Hepatocyte (in vitro differentiated cells): Measurements from ENCODE around the gene MDGA2. TPM values are rescaled to one million over a fixed set of nuclear protein-coding genes. Genes with fewer than 3 reads are reported as not detected.

Source experiments
- DNase-seq: peaks from one replicate; pipeline ENCODE4 v3.0.0-alpha.2; 2016; ENCODE audit warnings: low spot score
- H2AFZ ChIP-seq: fragments of 200-600 bp; sonication (generic); 2 replicates; pipeline ENCODE4 v1.6.0; 2016; ENCODE audit warnings: antibody characterized with exemption, mild to moderate bottlenecking
- H3K27ac ChIP-seq: fragments of 200-600 bp; sonication (generic); 2 replicates; pipeline ENCODE4 v1.5.1; 2016; ENCODE audit warnings: mild to moderate bottlenecking
- H3K27me3 ChIP-seq: fragments of 200-600 bp; sonication (generic); 2 replicates; pipeline ENCODE4 v1.6.1; 2016
- H3K36me3 ChIP-seq: fragments of 200-600 bp; sonication (generic); replicated peaks from 2 replicates; pipeline ENCODE4 v1.5.1; 2016; ENCODE audit warnings: low read depth; ENCODE audit not compliant: insufficient read depth
- H3K4me1 ChIP-seq: fragments of 200-600 bp; sonication (generic); 2 replicates; pipeline ENCODE4 v1.5.1; 2016; ENCODE audit warnings: mild to moderate bottlenecking, moderate library complexity; ENCODE audit not compliant: insufficient read depth
- H3K4me2 ChIP-seq: fragments of 200-600 bp; sonication (generic); 2 replicates; pipeline ENCODE4 v1.6.0; 2016
- H3K4me3 ChIP-seq: fragments of 200-600 bp; sonication (generic); 2 replicates; pipeline ENCODE4 v1.5.1; 2016; ENCODE audit warnings: mild to moderate bottlenecking
- H3K79me2 ChIP-seq: fragments of 200-600 bp; sonication (generic); 2 replicates; pipeline ENCODE4 v1.6.0; 2017; ENCODE audit warnings: mild to moderate bottlenecking
- H3K9me2 ChIP-seq: fragments of 200-600 bp; sonication (generic); replicated peaks from 2 replicates; pipeline ENCODE4 v1.6.0; 2017; ENCODE audit warnings: mild to moderate bottlenecking; ENCODE audit not compliant: insufficient read depth
- H3K9me3 ChIP-seq: fragments of 200-600 bp; sonication (generic); 2 replicates; pipeline ENCODE4 v1.5.1; 2016; ENCODE audit warnings: low read depth, mild to moderate bottlenecking
- H4K20me1 ChIP-seq: fragments of 200-600 bp; sonication (generic); 2 replicates; pipeline ENCODE4 v1.6.0; 2016; ENCODE audit warnings: mild to moderate bottlenecking; ENCODE audit not compliant: insufficient read depth, poor library complexity, severe bottlenecking
- EZH2 ChIP-seq: fragments of 200-600 bp; sonication (generic); IDR thresholded peaks from 2 replicates; pipeline ENCODE4 v1.6.1; 2016; ENCODE audit warnings: antibody characterized with exemption, mild to moderate bottlenecking, borderline replicate concordance
- EZH2phosphoT487 ChIP-seq: fragments of 200-600 bp; sonication (generic); IDR thresholded peaks from one replicate; pipeline ENCODE4 v1.6.1; 2018; ENCODE audit warnings: antibody characterized with exemption, mild to moderate bottlenecking, low read depth, moderate library complexity; ENCODE audit not compliant: unreplicated experiment, severe bottlenecking
- polyA plus RNA-seq: library from polyadenylated mRNA; unstranded; fragments of >200 nt; fragmentation: Nextera tagmentation; extraction: Ambion mirVana; gene quantifications from 2 replicates; pipeline ENCODE4 v1.2.1, GENCODE V29; 2016
- small RNA-seq: library from RNA; depleted of rRNA; stranded (forward); fragments of <200 nt; gene quantifications from one replicate; pipeline ENCODE3, GENCODE V24; 2014
- total RNA-seq: library from RNA; depleted of rRNA; stranded (reverse); fragments of >200 nt; gene quantifications from 2 replicates; pipeline ENCODE4 v1.2.3, GENCODE V29; 2014
- TF ChIP-seq, protein P1 (sequence below): fragments of 200-600 bp; sonication (generic); IDR thresholded peaks from 2 replicates; pipeline ENCODE4 v1.5.1; 2016; ENCODE audit warnings: antibody characterized with exemption, mild to moderate bottlenecking; ENCODE audit not compliant: poor library complexity

MDGA2 gene
- total and polyA plus RNA-seq, 2 experiments from 2014 or later, result 0.51 to 0.70 TPM

DNA sequence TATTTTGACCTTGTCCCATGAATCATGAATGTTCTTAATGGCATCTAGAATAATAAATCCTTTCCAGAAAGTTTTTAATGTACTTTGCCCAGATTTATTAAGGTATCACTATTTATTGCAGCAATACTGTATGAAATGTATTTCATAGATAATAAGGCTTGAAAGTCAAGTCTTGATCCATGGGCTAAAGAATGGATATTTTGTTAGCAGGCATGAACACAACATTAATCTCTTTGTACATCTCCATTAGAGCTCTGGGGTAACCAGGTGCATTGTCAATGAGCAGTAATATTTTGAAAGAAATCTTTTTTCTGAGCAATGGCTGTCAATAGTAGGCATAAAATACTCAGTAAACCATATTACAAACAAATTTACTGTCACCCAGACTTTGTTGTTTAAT, 882.3 kb downstream of the MDGA2 start:
- TF ChIP-seq, protein P1, sequence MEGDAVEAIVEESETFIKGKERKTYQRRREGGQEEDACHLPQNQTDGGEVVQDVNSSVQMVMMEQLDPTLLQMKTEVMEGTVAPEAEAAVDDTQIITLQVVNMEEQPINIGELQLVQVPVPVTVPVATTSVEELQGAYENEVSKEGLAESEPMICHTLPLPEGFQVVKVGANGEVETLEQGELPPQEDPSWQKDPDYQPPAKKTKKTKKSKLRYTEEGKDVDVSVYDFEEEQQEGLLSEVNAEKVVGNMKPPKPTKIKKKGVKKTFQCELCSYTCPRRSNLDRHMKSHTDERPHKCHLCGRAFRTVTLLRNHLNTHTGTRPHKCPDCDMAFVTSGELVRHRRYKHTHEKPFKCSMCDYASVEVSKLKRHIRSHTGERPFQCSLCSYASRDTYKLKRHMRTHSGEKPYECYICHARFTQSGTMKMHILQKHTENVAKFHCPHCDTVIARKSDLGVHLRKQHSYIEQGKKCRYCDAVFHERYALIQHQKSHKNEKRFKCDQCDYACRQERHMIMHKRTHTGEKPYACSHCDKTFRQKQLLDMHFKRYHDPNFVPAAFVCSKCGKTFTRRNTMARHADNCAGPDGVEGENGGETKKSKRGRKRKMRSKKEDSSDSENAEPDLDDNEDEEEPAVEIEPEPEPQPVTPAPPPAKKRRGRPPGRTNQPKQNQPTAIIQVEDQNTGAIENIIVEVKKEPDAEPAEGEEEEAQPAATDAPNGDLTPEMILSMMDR, result no peak
- TF ChIP-seq EZH2phosphoT487 (no peak), EZH2 (no peak)

More for the DNA sequence above, 882.3 kb downstream of the MDGA2 start:
- H3K27me3 ChIP-seq, result no peaks in the 10 kb centered on the region
- H3K79me2 ChIP-seq, result no peaks in the 10 kb centered on the region
- no peaks in the 10 kb centered on the region for H3K4me1 ChIP-seq
- no peak overlapping the region for H3K4me2 ChIP-seq
- H3K9me2 ChIP-seq, result no peaks in the 10 kb centered on the region
- H3K4me3 ChIP-seq, result no peak overlapping the region
- H2AFZ ChIP-seq, result no peak overlapping the region
- no peak overlapping the region for H3K27ac ChIP-seq
- no peak for DNase-seq
- no peaks in the 10 kb centered on the region for H4K20me1 ChIP-seq
- no peaks in the 10 kb centered on the region for H3K36me3 ChIP-seq
- H3K9me3 ChIP-seq, result no peaks in the 10 kb centered on the region

Small RNA genes lying within 50 kb of the gene (small RNA-seq; reads per million reads assigned to genes)
- gene RF00402, result not detected
